Liver (tissue), 9 donors: ENCODE results near the gene NLGN1. TPM values are rescaled to one million over a fixed set of nuclear protein-coding genes. Genes with fewer than 3 reads are reported as not detected.

Experiments
- DNase-seq: peaks from one replicate; pipeline ENCODE4 v3.0.0-alpha.2; 2017; ENCODE audit warnings: low spot score
- H3K27ac ChIP-seq, 2 donors: one replicate each; pipeline ENCODE4 v1.7.0; 2013; ENCODE audit warnings: inconsistent platforms in 2 of 2, low read length in 2 of 2, control low read depth in 1 of 2, low read depth in 1 of 2, mild to moderate bottlenecking in 1 of 2
- H3K27me3 ChIP-seq, 4 donors: one replicate each; pipeline versions ENCODE4 v1.6.1 to v1.7.0; 2013; ENCODE audit warnings: low read length in 3 of 4, inconsistent platforms in 1 of 4, mild to moderate bottlenecking in 1 of 4, moderate library complexity in 1 of 4; ENCODE audit not compliant: control insufficient read depth in 4 of 4, insufficient read depth in 4 of 4
- H3K36me3 ChIP-seq, 4 donors: one replicate each; pipeline versions ENCODE4 v1.6.1 to v1.7.0; 2013; ENCODE audit warnings: low read length in 3 of 4, mild to moderate bottlenecking in 3 of 4, low read depth in 1 of 4, moderate library complexity in 1 of 4; ENCODE audit not compliant: control insufficient read depth in 4 of 4, insufficient read depth in 3 of 4
- H3K4me1 ChIP-seq, 4 donors: one replicate each; pipeline versions ENCODE4 v1.6.1 to v1.7.0; 2013; ENCODE audit warnings: low read length in 3 of 4, mild to moderate bottlenecking in 3 of 4, moderate library complexity in 1 of 4; ENCODE audit not compliant: control insufficient read depth in 4 of 4, insufficient read depth in 4 of 4
- H3K4me3 ChIP-seq, 3 donors: one replicate each; pipeline versions ENCODE4 v1.6.1 to v1.7.0; 2013; ENCODE audit warnings: low read length in 3 of 3, control low read depth in 1 of 3, low read depth in 1 of 3, mild to moderate bottlenecking in 1 of 3
- H3K9ac ChIP-seq, 2 donors: one replicate each; pipeline ENCODE4 v1.7.0; 2013; ENCODE audit warnings: low read length in 2 of 2, mild to moderate bottlenecking in 2 of 2, moderate library complexity in 2 of 2, control low read depth in 1 of 2, low read depth in 1 of 2
- H3K9me3 ChIP-seq, 4 donors: one replicate each; pipeline versions ENCODE4 v1.6.1 to v1.7.0; 2013; ENCODE audit warnings: low read length in 3 of 4; ENCODE audit not compliant: control insufficient read depth in 4 of 4
- ATF3 ChIP-seq: IDR thresholded peaks from 2 replicates; pipeline ENCODE4 v1.6.1; 2016; ENCODE audit warnings: antibody characterized with exemption
- EGR1 ChIP-seq, 2 donors: IDR thresholded peaks; 2 replicates each; pipeline ENCODE4 v1.6.1; 2016 to 2018; ENCODE audit warnings: antibody characterized with exemption in 2 of 2, low read depth in 2 of 2
- FOXA1 ChIP-seq: IDR thresholded peaks from 2 replicates; pipeline ENCODE4 v1.6.1; 2016; ENCODE audit warnings: antibody characterized with exemption
- GABPA ChIP-seq, 2 donors: IDR thresholded peaks in 1 of 2; conservative IDR thresholded peaks in 1 of 2; 2 replicates each; pipeline ENCODE4 v1.6.1; 2016; ENCODE audit warnings: antibody characterized with exemption in 2 of 2, mild to moderate bottlenecking in 1 of 2, moderate library complexity in 1 of 2
- HNF4A ChIP-seq, 2 donors: conservative IDR thresholded peaks; 2 replicates each; pipeline ENCODE4 v1.6.1; 2016; ENCODE audit warnings: antibody characterized with exemption in 2 of 2, mild to moderate bottlenecking in 2 of 2
- JUND ChIP-seq, 2 donors: IDR thresholded peaks; 2 replicates each; pipeline ENCODE4 v1.6.1; 2016; ENCODE audit warnings: antibody characterized with exemption in 2 of 2
- NR2F2 ChIP-seq: IDR thresholded peaks from 2 replicates; pipeline ENCODE4 v1.6.1; 2016; ENCODE audit warnings: antibody characterized with exemption
- RAD21 ChIP-seq, 2 donors: IDR thresholded peaks; 2 replicates each; pipeline ENCODE4 v1.6.1; 2016; ENCODE audit warnings: antibody characterized with exemption in 2 of 2, mild to moderate bottlenecking in 2 of 2
- REST ChIP-seq: IDR thresholded peaks from 2 replicates; pipeline ENCODE4 v1.6.1; 2016; ENCODE audit warnings: antibody characterized with exemption, mild to moderate bottlenecking
- SP1 ChIP-seq: IDR thresholded peaks from 2 replicates; pipeline ENCODE4 v1.6.1; 2018; ENCODE audit warnings: antibody characterized with exemption, mild to moderate bottlenecking
- TAF1 ChIP-seq: conservative IDR thresholded peaks from 2 replicates; pipeline ENCODE4 v1.6.1; 2016; ENCODE audit warnings: antibody characterized with exemption, mild to moderate bottlenecking
- YY1 ChIP-seq: IDR thresholded peaks from 2 replicates; pipeline ENCODE4 v1.6.1; 2016; ENCODE audit warnings: antibody characterized with exemption, mild to moderate bottlenecking
- ZBTB33 ChIP-seq: IDR thresholded peaks from 2 replicates; pipeline ENCODE4 v1.6.1; 2016; ENCODE audit warnings: antibody characterized with exemption
- WGBS: extraction: QIAGEN DNeasy Blood & Tissue Kit; methylation state at CpG from one replicate; pipeline ENCODE4 v1.1.7; 2013; 5-methylcytosine and 5-hydroxymethylcytosine counted together
- polyA plus RNA-seq, 2 donors: library from polyadenylated mRNA; stranded (reverse) in 1 of 2; unstranded in 1 of 2; fragments of 200-250 nt in 1 of 2; fragments of >200 nt in 1 of 2; fragmentation: Nextera tagmentation in 1 of 2; extraction: Ambion mirVana in 1 of 2; gene quantifications; one replicate each; pipeline versions ENCODE4 v1.2.1 to v1.2.3, GENCODE V29; 2013 to 2015
- total RNA-seq, 2 donors: library from RNA; depleted of rRNA; stranded (reverse); fragments of >200 nt; gene quantifications; one replicate each; pipeline ENCODE4 v1.2.3, GENCODE V29; 2014
- TF ChIP-seq, protein P1 (sequence below): fragments of 150-350 bp; IDR thresholded peaks from 2 replicates; pipeline ENCODE4 v1.5.1; 2017; ENCODE audit warnings: improper control_type of control experiment, low read depth, low read length; ENCODE audit not compliant: missing input control
- TF ChIP-seq, protein P2 (sequence below): IDR thresholded peaks from 2 replicates; pipeline ENCODE4 v1.6.1; 2016; ENCODE audit warnings: antibody characterized with exemption
- donor health status: healthy.
- donor health status: healthy.
- donor health status: healthy.
- donor health status: healthy.
- donor health status: healthy.

Gene NLGN1
- total and polyA plus RNA-seq, 4 donors: 0.02 to 0.67 (median 0.37) TPM; not detected in 1

GRCh38 chr3:174089592-174089991 lies 692.0 kb downstream of the NLGN1 start:
- no peak overlapping the region for H3K9ac ChIP-seq
- no peak overlapping the region for H3K4me3 ChIP-seq
- TF ChIP-seq, protein P1, sequence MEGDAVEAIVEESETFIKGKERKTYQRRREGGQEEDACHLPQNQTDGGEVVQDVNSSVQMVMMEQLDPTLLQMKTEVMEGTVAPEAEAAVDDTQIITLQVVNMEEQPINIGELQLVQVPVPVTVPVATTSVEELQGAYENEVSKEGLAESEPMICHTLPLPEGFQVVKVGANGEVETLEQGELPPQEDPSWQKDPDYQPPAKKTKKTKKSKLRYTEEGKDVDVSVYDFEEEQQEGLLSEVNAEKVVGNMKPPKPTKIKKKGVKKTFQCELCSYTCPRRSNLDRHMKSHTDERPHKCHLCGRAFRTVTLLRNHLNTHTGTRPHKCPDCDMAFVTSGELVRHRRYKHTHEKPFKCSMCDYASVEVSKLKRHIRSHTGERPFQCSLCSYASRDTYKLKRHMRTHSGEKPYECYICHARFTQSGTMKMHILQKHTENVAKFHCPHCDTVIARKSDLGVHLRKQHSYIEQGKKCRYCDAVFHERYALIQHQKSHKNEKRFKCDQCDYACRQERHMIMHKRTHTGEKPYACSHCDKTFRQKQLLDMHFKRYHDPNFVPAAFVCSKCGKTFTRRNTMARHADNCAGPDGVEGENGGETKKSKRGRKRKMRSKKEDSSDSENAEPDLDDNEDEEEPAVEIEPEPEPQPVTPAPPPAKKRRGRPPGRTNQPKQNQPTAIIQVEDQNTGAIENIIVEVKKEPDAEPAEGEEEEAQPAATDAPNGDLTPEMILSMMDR: no peak
- no peak for TF ChIP-seq ATF3
- no peak for TF ChIP-seq ZBTB33
- TF ChIP-seq SP1: no peak
- TF ChIP-seq GABPA (IDR thresholded peaks at IDR 0.05 in 1 of 2, conservative IDR thresholded peaks at IDR 0.05 in 1 of 2): no peak
- TF ChIP-seq, protein P2, sequence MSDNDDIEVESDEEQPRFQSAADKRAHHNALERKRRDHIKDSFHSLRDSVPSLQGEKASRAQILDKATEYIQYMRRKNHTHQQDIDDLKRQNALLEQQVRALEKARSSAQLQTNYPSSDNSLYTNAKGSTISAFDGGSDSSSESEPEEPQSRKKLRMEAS: no peak
- H3K4me1 ChIP-seq: no peaks in the 10 kb centered on the region
- H3K36me3 ChIP-seq: no peaks in the 10 kb centered on the region
- H3K9me3 ChIP-seq: no peaks in the 10 kb centered on the region
- no peak overlapping the region for H3K27ac ChIP-seq
- DNase-seq: no peak
- WGBS: 69% methylated on average over 2 of the region's 2 CpGs
- H3K27me3 ChIP-seq: no peaks in the 10 kb centered on the region

DNA sequence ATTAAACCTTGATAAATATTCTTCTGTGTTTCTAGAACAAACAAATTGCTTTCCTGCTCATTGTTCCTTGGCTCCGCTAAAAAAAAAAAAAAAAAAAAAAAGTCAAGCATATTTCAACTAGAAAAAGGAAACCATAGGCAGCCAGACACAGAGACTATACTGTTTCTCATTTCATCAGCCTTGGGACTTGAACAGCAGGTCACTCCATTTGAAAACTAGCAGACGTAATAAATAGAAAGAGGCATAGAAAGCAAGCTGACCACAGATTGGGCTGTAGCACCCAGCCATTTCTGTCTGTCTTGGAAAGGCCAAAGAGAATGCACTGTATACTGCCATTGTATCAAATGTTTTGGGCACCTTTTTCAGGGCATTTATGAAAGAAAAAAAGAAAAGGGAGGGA lies 697.1 kb downstream of the NLGN1 start:
- H3K4me1 ChIP-seq: no peaks in the 10 kb centered on the region
- no peak for DNase-seq
- WGBS: 83% methylated on average over 2 of the region's 2 CpGs
- no peak overlapping the region for H3K4me3 ChIP-seq
- H3K27ac ChIP-seq: no peak overlapping the region
- H3K36me3 ChIP-seq: no peaks in the 10 kb centered on the region
- no peak overlapping the region for H3K9ac ChIP-seq
- H3K9me3 ChIP-seq: no peaks in the 10 kb centered on the region
- TF ChIP-seq YY1: no peak
- TF ChIP-seq GABPA (IDR thresholded peaks at IDR 0.05 in 1 of 2, conservative IDR thresholded peaks at IDR 0.05 in 1 of 2): no peak
- TF ChIP-seq RAD21 (IDR thresholded peaks at IDR 0.05): no peak
- no peak for TF ChIP-seq EGR1 (IDR thresholded peaks at IDR 0.05; ENCODE audit: low read depth in 2 of 2)
- no peak for TF ChIP-seq TAF1
- no peak for TF ChIP-seq JUND (IDR thresholded peaks at IDR 0.05)
- no peak for TF ChIP-seq HNF4A (conservative IDR thresholded peaks at IDR 0.05)
- TF ChIP-seq REST: no peak
- TF ChIP-seq, protein P1: no peak
- no peak for TF ChIP-seq NR2F2
- TF ChIP-seq FOXA1: no peak
- H3K27me3 ChIP-seq: no peaks in the 10 kb centered on the region
